MCF 10A (cell line): Measurements from ENCODE around the gene HHLA2. TPM values are rescaled to one million over a fixed set of nuclear protein-coding genes. Genes with fewer than 3 reads are reported as not detected.

Experiments
- BruUV-seq: library from RNA; stranded (reverse); fragments of 400-500 nt; replicated peaks from 2 replicates; lab custom pipeline; 2021; lab: Mats Ljungman, UMichigan
- CTCF ChIA-PET: fragments of 300-600 bp; sonication (Branson Sonifier 250); formaldehyde crosslinking; extraction: SDS; loops from one replicate; lab custom pipeline; 2021; ENCODE audit warnings: antibody characterized with exemption, inconsistent platforms; lab: Yijun Ruan, JAX
- POLR2A ChIA-PET: fragments of 300-600, 350-650 bp; sonication (Branson Sonifier 250); formaldehyde crosslinking; extraction: SDS; loops from one replicate; lab custom pipeline; 2020; ENCODE audit warnings: antibody characterized with exemption, inconsistent platforms; lab: Yijun Ruan, JAX
- DNase-seq: peaks from one replicate; pipeline ENCODE4 v3.0.0-alpha.2; 2018; ENCODE audit not compliant: unreplicated experiment
- H3K27ac Mint-ChIP-seq: one replicate; pipeline ENCODE4 v1.8.0; 2022; ENCODE audit warnings: mild to moderate bottlenecking, low read depth, mixed read lengths; ENCODE audit not compliant: unreplicated experiment
- H3K27me3 Mint-ChIP-seq: one replicate; pipeline ENCODE4 v1.8.0; 2022; ENCODE audit warnings: mixed read lengths; ENCODE audit not compliant: insufficient read depth, unreplicated experiment
- H3K36me3 Mint-ChIP-seq: one replicate; pipeline ENCODE4 v1.8.0; 2022; ENCODE audit warnings: mild to moderate bottlenecking, moderate library complexity, mixed read lengths; ENCODE audit not compliant: insufficient read depth, unreplicated experiment
- H3K4me1 Mint-ChIP-seq: one replicate; pipeline ENCODE4 v1.8.0; 2022; ENCODE audit warnings: mixed read lengths; ENCODE audit not compliant: insufficient read depth, unreplicated experiment
- H3K4me3 Mint-ChIP-seq: one replicate; pipeline ENCODE4 v1.8.0; 2022; ENCODE audit warnings: mild to moderate bottlenecking, moderate library complexity, mixed read lengths; ENCODE audit not compliant: unreplicated experiment
- H3K9me3 Mint-ChIP-seq: one replicate; pipeline ENCODE4 v1.8.0; 2022; ENCODE audit warnings: mixed read lengths; ENCODE audit not compliant: unreplicated experiment
- intact Hi-C: fragments of 100-400 bp; cut with micrococcal nuclease; formaldehyde crosslinking; loops from 2 replicates; pipeline ENCODE4 v1.14.1; 2022
- total RNA-seq: library from RNA; stranded (reverse); gene quantifications from 2 replicates; pipeline ENCODE4 v1.2.3, GENCODE V29; 2022
- TF ChIP-seq, protein P1 (sequence below): fragments of 200-600 bp; IDR thresholded peaks from one replicate; pipeline ENCODE4 v1.8.0; 2022; ENCODE audit warnings: antibody characterized with exemption, mild to moderate bottlenecking; ENCODE audit not compliant: unreplicated experiment

The HHLA2 gene
- total RNA-seq, 1 experiment from 2014 or later: not detected

DNA sequence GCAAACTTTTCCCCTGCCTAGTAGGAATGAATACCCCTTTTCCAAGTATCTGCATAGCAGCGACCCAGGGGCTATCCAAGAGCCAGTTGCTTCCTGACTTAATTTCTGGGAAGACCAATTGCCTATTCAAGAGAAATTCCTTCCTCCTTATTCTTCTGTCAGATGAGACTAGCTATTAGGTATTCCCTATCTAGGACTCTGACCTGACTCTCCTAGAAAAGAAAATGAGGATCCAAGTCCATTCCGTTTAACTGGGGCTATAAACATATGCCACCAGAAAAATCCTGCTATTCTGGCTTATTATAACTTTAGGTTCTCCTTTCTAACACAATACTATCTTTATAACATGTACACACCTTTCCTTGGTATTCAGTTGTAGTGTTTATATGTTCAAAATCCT is 1.7 kb downstream of the HHLA2 start:
- ChIA-PET CTCF (interaction anchor here (0.7 kb wide), 1 partner anchor 28 kb away, joined by 3 read pairs; no protein-coding TSS in a partner anchor), POLR2A (no interaction called here)
- Mint-ChIP-seq H3K9me3 (no peaks in the 10 kb centered on the region), H3K4me3 (no peak overlapping the region), H3K36me3 (no peaks in the 10 kb centered on the region), H3K27ac (no peak overlapping the region), H3K4me1 (no peaks in the 10 kb centered on the region), H3K27me3 (no peaks in the 10 kb centered on the region)
- TF ChIP-seq, protein P1, sequence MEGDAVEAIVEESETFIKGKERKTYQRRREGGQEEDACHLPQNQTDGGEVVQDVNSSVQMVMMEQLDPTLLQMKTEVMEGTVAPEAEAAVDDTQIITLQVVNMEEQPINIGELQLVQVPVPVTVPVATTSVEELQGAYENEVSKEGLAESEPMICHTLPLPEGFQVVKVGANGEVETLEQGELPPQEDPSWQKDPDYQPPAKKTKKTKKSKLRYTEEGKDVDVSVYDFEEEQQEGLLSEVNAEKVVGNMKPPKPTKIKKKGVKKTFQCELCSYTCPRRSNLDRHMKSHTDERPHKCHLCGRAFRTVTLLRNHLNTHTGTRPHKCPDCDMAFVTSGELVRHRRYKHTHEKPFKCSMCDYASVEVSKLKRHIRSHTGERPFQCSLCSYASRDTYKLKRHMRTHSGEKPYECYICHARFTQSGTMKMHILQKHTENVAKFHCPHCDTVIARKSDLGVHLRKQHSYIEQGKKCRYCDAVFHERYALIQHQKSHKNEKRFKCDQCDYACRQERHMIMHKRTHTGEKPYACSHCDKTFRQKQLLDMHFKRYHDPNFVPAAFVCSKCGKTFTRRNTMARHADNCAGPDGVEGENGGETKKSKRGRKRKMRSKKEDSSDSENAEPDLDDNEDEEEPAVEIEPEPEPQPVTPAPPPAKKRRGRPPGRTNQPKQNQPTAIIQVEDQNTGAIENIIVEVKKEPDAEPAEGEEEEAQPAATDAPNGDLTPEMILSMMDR: no peak
- BruUV-seq: no TSS peak
- intact Hi-C loops: no loop called here
- DNase-seq: no peak

- POLR2A ChIA-PET: interaction anchor here (1.2 kb wide), 1 partner anchor 167 kb away, joined by 3 read pairs; no protein-coding TSS in a partner anchor
- TF ChIP-seq, protein P1: no peak
- Mint-ChIP-seq H3K27ac (no peak overlapping the region), H3K4me1 (no peaks in the 10 kb centered on the region), H3K4me3 (no peak overlapping the region), H3K9me3 (no peaks in the 10 kb centered on the region), H3K36me3 (no peaks in the 10 kb centered on the region), H3K27me3 (no peaks in the 10 kb centered on the region)
- no TSS peak for BruUV-seq
- no peak for DNase-seq
- intact Hi-C loops: no loop called here
- CTCF ChIA-PET: no interaction called here
Measured at GRCh38 chr3:108300103-108300849, 3.9 kb downstream of the HHLA2 start.

GRCh38 chr3:108301695-108302404 is 5.5 kb downstream of the HHLA2 start:
- no TSS peak for BruUV-seq
- no peak overlapping the region for H3K4me3 Mint-ChIP-seq
- no peaks in the 10 kb centered on the region for H3K9me3 Mint-ChIP-seq
- no peak for DNase-seq
- no peaks in the 10 kb centered on the region for H3K36me3 Mint-ChIP-seq
- H3K27me3 Mint-ChIP-seq: no peaks in the 10 kb centered on the region
- no peak overlapping the region for H3K27ac Mint-ChIP-seq
- no peaks in the 10 kb centered on the region for H3K4me1 Mint-ChIP-seq
- ChIA-PET CTCF (no interaction called here), POLR2A (no interaction called here)
- TF ChIP-seq, protein P1: no peak
- intact Hi-C loops: no loop called here

GRCh38 chr3:108302570-108302969 is 6.2 kb downstream of the HHLA2 start:
- ChIA-PET CTCF (no interaction called here), POLR2A (no interaction called here)
- Mint-ChIP-seq H3K4me3 (no peak overlapping the region), H3K4me1 (no peaks in the 10 kb centered on the region), H3K36me3 (no peaks in the 10 kb centered on the region), H3K27me3 (no peaks in the 10 kb centered on the region), H3K9me3 (no peaks in the 10 kb centered on the region), H3K27ac (no peak overlapping the region)
- DNase-seq: no peak
- intact Hi-C loops: no loop called here
- TF ChIP-seq, protein P1: no peak
- no TSS peak for BruUV-seq
